SK-N-DZ (cell line): ENCODE results near the gene MANBA.
A peak's percentile ranks its signal among the peaks of the same experiment; 100 is the strongest.
"Not testable (repeated sequence)": the region's sequence is repeated elsewhere in the genome, so short reads cannot be mapped to it uniquely, and the experiment has no call there.

Source experiments
- DNase-seq: peaks from one replicate; pipeline ENCODE4 v3.0.0-alpha.2; 2015; ENCODE audit warnings: low spot score

The MANBA gene

DNA sequence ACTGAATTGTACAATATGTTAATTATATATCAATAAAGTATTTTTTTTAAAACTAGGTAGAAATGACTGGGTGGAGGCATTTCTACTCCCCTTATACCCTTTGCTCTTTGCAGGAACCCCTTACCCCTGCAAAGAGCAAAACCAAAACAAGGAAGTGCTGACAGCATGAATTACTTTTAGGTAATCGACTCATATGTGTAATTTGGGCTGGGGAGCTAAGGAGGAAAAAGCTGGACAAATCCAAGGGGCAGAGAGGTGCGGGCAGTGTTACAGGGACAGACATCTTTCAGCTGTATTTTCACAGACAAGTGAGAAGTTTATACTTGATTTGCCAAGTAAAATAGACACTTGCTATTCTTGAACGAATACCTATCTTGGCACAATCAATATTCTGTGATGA, 35.5 kb downstream of the MANBA start:
- DNase-seq, result no peak

DNA sequence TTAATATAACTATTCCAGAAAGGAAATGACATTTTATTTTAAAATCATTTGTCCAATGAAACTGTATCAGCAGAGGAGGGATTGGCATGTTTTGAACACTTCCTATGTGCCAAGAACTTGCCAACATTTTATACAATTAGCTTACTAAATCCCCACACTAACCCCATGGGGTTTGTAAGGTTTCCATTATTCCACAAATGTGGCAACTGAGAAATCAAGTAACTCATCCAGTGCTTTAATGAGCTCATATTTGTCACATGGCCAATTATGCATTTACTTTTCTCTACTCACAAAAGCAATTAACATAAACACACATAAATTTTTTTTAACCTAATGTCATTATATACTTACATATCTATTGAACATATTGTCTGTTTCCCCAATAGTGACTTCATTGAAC, 37.3 kb downstream of the MANBA start:
- DNase-seq, result no peak

DNA sequence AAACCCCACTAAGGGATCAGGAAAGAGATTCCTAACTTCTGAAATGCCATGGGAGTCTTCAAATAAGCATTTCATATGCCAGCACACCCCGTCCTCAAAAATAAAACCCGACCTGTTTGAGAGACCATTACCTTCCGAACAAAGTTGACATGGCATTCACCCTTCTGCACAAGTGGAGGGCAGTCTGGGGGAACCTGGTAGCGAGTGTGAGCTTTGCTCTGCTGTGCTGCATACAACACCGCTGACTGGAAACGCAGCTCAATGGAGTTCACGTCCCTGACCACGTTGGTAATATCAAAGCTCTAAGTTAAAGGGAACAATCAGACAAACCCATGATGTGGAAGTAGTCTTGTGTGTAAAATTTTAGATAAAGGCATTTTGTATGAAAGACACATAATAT, 38.0 kb downstream of the MANBA start:
- DNase-seq, result no peak

DNA sequence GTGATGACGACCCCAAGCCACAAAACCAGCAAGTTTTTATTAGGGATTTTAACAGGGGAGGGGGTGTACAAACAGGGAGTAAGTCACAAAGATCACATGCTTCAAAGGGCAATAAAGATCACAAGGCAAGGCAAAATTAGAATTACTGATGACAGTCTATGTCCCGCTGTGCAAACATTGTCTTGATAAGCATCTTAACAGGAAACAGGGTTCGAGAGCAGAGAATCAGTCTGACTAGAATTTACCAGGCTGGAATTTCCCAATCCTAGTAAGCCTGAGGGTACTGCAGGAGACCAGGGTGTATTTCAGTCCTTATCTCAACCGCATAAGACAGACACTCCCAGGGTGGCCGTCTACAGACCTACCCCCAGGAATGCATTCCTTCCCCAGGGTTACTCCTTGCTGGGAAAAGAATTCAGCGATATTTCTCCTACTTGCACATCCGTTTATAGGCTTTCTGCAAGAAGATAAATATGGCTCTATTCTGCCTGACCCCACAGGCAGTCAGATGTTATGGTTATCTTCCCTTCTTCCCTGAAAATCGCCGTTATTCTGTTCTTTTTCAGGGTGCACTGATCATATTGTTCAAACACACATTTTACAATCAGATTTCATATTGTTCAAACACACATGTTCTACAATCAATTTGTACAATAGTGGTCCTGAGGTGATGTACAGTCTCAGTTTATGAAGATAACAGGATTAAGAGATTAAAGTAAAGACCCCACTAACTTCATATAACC, 41.8 kb downstream of the MANBA start:
- DNase-seq, result peak; percentile 16

DNA sequence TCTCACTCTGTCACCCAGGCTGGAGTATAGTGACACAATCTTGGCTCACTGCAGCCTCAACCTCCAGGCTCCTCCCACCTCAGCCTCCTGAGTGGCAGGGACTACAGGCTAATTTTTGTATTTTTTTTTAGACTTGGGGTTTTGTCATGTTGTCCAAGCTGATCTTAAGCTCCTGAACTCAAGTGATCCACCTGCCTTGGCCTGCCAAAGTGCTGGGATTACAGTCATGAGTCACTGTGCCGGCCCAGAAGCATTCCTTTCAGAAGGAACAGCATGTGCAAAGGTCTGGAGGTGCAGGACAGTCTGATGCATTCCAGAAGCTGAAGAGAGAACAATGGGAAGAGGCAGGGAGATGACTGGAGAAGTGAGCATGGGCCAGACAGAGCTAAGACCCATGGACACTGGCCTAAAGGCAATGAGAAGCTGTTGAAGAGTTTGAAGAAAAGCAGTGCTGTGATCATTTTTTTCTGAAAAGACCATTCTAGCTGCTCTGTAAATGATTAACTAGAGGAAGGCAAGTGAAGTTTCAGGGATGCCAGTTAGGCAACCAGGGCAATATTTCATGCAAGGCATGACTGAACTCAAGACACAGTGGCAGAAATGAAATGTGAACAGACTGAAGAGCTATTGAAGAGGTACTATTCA, 43.2 kb downstream of the MANBA start:
- no peak for DNase-seq

DNA sequence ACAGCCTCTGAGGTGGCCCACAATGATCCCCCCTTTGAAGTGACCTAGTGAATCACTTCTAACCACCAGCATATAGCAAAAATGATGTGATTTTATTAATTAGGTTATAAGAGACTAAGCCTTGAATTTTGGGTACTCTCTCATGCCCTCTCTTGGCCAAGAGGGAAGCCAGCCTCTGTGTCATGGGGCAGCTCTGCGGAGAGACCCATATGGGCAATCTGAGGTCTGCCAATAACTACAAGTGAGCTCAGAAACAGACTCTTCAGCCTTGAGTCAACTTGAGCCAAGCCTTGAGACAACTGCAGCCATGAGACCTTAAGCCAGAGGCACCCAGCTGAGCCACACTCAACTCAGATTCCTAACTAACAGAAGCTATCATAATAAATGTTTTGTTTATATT, 45.7 kb downstream of the MANBA start:
- DNase-seq, result no peak

DNA sequence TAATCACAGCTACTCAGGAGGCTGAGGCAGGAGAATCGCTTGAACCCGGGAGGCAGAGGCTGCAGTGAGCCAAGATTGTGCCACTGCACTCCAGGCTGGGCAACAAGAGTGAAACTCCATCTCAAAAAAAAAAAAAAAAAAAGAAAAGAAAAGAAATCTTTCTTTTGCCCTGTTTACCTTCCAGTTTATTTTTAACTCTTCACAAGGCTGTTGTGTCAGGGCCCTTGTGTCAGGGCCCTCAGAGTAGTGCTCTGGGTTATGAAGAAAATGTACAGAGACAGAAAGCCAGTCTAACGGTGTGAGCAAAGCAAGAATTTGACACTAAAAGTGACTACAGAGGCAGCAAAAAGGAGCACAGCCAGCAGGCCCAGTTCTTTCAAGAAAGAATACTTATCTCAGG, 47.0 kb downstream of the MANBA start:
- not testable (repeated sequence) for DNase-seq

DNA sequence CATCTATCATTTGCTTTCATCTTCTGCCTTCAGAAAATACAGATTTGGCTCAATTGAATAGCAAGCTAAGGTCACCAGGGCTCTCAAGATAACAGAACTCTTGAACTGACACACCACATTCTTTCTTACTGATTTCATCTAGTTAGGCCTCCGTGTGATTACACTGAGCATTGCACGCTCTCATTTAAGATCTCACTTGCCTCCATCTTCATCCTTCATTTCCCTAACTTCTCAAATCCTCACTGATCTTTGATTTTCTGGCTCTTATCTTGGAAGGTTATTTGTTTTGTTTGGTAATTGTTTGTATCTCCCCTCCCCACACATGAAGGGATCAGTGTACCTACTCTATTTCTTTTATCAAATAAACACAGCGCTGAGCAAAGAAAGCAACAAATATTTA, 47.7 kb downstream of the MANBA start:
- no peak for DNase-seq

DNA sequence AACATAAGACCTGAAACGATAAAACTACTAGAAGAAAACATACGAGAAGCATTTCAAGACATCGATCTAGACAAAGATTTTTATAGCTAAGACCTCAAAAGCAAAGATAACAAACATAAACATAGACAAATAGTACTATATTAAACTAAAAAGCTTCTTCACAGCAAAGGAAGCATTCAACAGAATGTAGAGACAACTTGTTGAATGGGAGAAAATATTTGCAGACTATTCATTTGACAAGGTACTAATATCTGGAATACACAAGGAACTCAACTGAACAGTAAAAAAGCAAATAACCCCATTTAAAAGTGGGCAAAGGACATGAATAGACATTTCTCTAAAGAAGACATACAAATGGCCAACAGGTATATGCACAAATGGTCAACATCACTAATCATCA, 49.8 kb downstream of the MANBA start:
- DNase-seq, result no peak

DNA sequence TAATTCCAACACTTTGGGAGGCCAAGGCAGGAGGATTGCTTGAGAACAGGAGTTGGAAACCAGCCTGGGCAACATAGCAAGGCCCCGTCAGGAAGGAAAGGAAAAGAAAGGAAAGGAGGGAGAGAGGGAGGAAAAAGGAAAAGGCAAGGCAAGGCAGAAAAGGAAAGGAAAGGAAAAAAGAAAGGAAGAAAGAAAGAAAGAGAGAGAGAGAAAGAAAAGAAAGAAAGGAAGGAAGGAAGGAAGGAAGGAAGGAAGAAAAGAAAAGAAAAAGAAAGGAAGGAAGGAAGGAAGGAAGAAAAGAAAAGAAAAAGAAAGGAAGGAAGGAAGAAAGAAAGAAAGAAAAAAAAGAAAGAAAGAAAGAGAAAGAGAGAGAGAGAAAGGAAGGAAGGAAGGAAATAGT, 51.7 kb downstream of the MANBA start:
- not testable (repeated sequence) for DNase-seq

DNA sequence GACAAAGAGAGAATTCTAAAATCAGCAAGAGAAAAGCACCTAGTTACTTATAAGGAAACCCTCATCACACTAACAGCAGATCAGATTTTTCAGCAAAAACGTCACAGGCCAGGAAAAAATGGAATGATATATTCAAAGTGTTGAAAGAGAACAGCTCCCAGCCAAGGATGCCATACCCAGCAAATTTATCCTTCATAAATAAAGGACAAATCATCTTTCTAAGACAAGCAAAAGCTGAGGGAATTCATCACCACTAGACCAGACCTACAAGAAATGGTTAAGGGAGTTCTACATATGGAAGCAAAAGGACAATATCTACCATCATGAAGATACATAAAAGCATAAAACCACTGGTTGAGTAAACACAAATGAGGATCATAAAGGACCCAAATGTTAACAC, 53.6 kb downstream of the MANBA start:
- DNase-seq, result no peak

DNA sequence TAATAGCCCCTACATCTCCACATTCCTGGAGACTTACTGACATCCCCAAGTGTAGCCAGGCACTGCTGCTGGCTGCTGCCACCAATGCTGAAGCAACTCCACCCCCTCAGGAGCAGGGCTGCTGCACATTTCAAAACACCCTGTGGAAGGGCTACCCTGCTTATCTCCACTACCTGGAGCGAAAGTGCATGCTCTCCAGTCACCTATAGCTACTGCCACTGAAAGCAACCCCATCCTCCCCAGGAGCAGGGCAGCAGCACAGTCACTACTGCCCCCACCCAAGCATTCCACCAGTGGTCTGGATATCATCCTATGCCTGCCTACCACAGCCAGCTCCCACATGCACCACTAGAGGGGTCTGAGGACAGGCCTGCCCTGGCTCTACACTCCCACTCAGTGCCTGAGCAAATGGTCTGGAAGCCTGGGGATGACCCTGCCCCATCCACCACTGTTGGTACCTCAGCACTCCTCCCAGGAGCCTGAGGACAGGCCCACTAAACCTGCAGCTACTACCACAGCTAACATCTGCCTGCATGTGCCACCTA, 55.3 kb downstream of the MANBA start:
- no peak for DNase-seq

DNA sequence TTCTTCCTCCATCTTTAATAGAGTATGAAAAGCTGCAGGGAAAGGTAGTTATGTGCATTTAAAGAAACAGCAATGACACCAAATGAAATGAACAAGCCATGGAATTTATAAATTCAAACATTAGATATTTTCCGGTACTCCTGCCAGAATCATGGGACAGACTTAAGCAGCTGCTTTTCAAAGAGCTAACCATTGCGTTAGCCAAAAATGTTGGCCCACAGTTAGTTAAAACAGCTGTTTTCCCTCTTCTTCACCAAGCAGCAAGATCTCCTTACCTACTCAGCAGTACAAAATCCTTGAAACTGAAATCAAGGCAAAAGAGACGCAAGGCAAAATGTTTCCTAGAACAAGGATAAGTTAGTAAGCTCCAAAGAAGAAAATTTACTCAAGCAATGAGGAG, 64.0 kb downstream of the MANBA start:
- no peak for DNase-seq

DNA sequence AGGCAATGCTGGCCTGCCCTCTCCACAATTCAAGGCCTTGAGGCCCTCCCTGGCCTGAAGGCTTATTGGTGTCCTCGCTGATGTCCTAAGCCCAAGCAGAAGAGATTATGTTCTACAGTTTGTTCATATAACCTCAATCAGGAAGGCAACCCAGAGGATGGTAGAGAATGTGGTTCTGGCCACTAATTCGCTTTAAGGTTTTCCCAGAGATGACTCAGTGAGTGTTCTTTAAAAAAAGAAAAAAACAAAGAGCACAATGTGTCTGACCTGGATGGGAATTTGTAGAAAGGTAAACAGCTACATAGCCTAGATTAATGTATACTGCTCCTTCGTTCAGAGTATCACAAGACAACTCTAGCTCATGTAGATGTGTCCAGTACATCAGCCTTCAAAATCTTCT, 66.0 kb downstream of the MANBA start:
- DNase-seq, result no peak

DNA sequence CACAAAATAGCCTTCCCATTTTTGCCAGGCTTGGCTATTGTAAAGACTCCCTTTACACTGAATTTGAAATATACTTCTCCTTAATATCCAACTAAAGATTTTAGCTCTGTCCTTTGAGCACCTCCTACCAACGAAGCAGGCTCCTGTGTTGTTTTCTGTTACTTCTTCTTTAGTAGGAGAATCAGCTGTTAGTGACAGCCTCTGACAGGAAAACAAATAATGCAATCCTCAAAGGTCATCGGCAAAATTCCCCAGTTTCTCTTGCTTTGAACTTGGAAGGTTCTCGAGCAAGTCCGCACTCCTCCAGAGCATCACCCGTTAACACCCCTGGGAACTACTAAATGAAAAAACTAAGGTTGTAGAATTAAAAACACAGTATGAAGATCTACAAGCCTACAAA, 66.9 kb downstream of the MANBA start:
- no peak for DNase-seq

DNA sequence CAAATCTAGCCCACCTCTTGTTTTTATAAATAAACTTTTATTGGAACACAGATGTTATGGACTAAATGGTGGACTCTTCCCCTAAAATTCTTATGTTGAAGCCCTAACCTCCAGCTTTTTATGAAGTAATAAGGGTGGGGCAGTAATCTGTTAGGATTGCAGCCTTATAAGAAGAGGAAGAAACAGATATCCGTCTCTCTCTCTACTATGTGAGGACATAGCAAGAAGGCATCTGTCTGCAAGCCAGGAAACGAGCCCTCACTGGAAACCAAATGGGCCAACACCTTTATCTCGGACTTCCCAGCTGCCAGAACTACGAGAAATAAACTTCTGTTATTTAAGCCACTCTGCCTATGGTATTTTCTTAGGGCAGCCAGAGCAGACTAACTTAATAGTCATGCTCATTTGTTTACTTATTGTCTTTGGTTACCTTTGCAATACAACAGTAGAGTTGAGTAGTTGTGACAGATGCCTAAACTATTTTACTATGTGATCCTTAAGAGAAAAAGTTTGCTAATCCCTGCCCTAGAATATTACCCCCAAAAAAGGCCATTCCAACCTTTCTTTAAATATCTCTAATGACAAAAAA, 67.4 kb downstream of the MANBA start:
- DNase-seq, result no peak

DNA sequence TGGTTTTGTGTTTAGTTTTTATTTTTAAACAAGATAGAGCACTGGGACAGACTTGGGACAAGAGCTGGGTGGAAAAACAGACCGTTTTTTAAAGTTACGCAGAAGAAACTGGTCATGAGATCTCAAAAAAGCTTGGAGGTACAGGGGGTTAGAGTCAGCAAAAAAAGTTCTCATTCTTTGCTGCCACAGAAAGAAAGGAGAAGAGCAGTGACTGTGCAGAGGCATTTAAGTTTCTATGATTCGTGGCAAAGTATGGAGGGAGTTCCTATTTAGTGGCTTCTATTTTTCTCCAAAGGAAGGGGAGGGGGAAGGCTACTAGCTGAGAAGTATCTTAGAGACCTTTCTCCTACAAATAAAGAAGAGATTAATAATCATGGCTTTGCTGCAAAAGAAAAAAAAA, 68.3 kb downstream of the MANBA start:
- no peak for DNase-seq

DNA sequence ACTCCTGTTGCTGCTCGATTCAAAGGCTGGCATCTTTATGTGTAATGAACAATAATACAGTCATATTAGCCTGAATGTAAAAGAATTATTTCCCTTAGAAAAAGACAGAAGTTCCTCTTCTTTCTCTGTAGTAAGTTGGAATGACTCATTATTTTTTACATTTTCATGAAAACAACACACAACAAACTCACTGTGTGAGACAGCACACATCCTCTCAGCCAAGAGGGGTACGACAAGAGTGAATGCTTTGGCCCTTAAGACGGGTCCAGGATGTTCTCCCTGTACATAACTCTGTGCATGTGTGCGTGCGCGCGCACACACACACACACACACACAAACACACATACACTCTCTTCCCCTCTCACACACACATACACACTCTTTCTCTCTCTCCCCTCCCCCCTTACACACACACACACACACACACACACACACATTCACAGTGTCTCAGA, 72.8 kb downstream of the MANBA start:
- no peak for DNase-seq

DNA sequence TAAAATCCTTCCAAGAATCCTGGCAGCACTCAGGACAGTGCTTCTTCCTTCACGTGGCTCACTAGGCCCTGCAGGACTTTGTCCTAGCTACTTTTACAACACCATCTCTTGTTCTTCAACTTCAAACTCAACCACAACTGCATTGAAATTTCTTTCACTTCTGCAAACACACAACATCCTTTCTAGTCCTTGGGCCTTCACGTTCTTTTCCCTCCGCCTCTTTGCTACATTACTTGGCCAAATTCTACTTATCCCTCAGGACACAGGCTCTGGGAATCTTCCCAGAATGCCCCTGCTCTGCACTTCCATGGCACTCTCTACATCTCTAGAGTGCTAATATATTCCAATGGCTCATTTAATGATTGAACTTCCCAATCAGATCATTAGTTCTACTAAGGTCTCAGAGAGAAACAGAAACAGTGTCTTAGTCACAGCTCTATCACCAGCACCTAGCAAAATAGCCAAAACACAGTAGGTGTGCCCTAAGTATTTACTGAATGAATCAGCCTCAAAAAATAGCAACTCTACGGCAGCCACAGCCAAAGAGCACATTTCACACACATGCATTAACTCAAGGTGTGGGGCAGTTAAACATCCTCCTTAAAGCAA, 73.3 kb downstream of the MANBA start:
- DNase-seq, result no peak

DNA sequence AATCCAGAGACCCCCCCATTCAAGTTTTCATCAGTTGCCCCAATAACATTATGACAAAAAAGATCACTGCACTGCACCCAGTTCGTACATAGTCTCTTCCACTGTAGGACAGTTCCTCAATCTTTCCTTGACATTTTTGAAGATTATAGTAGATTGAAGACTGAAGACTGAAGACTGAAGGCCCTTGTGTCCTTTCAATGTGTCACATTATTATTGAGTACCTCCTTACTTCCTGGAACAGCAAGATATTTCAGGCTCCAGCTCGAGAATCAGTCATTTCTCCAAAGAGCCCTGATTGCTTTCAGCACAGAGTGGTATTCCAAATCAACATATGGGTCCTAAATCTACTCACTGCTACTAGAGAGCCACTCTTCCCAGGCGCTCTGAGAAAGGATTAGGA, 75.0 kb downstream of the MANBA start:
- no peak for DNase-seq

DNA sequence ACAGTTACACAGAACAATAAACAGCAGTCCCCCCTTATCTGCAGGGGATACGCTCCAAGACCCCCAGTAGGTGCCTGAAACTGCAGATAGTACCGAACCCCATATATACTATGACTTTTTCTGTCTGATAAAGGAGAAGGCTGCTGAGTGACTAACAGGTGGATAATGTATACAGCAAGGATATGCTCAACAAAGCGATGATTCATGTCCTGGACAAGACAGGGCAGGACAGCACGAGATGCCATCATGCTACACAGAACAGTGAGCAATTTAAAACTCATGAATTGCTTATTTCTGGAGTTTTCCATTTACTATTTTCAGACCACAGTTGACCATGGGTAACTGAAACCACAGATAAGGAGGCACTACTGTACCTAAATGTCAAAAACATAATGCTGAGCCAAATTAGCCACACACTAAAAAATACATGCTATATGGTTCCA, 76.1 kb downstream of the MANBA start:
- DNase-seq, result no peak

DNA sequence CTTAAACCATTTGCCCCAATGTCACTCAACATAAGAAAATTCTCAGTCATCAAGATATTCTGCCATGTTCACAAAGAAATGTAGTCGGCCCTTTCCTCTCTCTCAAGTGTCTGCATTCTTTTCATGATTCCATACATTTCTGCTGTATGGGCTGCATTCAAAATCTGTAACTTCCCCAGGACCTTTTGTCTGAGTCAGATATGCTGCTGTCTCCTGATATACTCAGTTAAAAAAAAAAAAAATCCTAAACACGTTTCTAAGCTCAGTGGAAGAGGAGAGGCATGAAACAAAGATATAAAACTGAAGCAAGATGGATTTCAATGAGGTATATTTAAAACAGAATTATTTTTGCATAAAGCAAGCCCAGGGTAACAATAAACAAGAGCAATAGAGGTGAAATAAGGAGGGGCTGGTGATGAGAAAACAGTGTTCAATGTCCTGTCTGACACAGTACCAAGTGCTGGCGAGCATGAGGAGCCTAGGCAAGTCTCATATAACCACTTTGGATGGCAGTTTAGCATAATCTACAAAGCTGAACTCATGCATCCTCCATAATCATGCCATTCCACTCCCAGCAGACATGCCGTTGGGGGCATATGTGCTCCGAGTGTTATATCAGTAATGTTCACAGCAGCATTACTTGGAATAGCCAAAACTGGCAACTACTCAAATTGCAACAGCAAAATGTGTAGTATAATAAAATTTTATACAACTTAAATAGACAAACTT, 76.7 kb downstream of the MANBA start:
- no peak for DNase-seq
